OCI-LY3 (cell line): ENCODE data around the gene FBXL4.

ENCODE experiments used
- CTCF ChIP-seq: fragments of 200-600, 300-600 bp; sonication (generic); IDR thresholded peaks from 2 replicates; pipeline ENCODE4 v1.5.1; 2014; ENCODE audit warnings: antibody characterized with exemption, low read length, low read depth
- EZH2phosphoT487 ChIP-seq: fragments of 200-600 bp; shearing (Covaris generic); IDR thresholded peaks from 2 replicates; pipeline ENCODE4 v1.6.1; 2018; ENCODE audit warnings: antibody characterized with exemption, mixed run types, low read depth

- no peak for TF ChIP-seq EZH2phosphoT487
- TF ChIP-seq CTCF, result no peak
These were observed 114.3 kb downstream of the FBXL4 start for GRCh38 chr6:98833307-98834059.
